Ascending aorta (tissue), 2 donors: ENCODE measurements around the gene HBA1. TPM values are rescaled to one million over a fixed set of nuclear protein-coding genes. Genes with fewer than 3 reads are reported as not detected.
"Not testable (repeated sequence)": the region's sequence is repeated elsewhere in the genome, so short reads cannot be mapped to it uniquely, and the experiment has no call there.

Experiments used
- DNase-seq, 2 donors: peaks; one replicate each; pipeline ENCODE4 v3.0.0-alpha.2; 2019; ENCODE audit warnings: low spot score in 2 of 2
- H3K27ac ChIP-seq, 2 donors: fragments of 200-600 bp; sonication (generic); one replicate each; pipeline ENCODE4 v1.5.1; 2016 to 2017; ENCODE audit warnings: mild to moderate bottlenecking in 1 of 2
- H3K27me3 ChIP-seq: fragments of 200-600 bp; sonication (generic); one replicate; pipeline ENCODE4 v1.5.1; 2017
- H3K36me3 ChIP-seq, 2 donors: fragments of 200-600 bp; sonication (generic); one replicate each; pipeline ENCODE4 v1.5.1; 2016
- H3K4me1 ChIP-seq, 2 donors: fragments of 200-600 bp; sonication (generic); one replicate each; pipeline ENCODE4 v1.5.1; 2016 to 2017; ENCODE audit warnings: mild to moderate bottlenecking in 1 of 2
- H3K4me3 ChIP-seq, 2 donors: fragments of 200-600 bp; sonication (generic); one replicate each; pipeline ENCODE4 v1.5.1; 2016 to 2017; ENCODE audit warnings: mild to moderate bottlenecking in 1 of 2
- H3K9me3 ChIP-seq, 2 donors: fragments of 200-600 bp; sonication (generic); one replicate each; pipeline ENCODE4 v1.5.1; 2016
- CTCF ChIP-seq, 3 experiments: fragments of 200-600 bp in 2 of 3; fragments of 450-650 bp in 1 of 3; sonication (generic) in 2 of 3; IDR thresholded peaks; one replicate each; pipeline ENCODE4 v1.5.1; 2016 to 2019; ENCODE audit warnings: antibody characterized with exemption in 3 of 3, mild to moderate bottlenecking in 1 of 3, moderate library complexity in 1 of 3
- intact Hi-C: fragments of 100-400 bp; cut with DNase I; formaldehyde crosslinking; loops from one replicate; pipeline ENCODE4 v1.15.1; 2023
- total RNA-seq: library from RNA; depleted of rRNA; stranded (reverse); fragments of >200 nt; gene quantifications from one replicate; pipeline ENCODE4 v1.1.0, GENCODE V29; 2016

HBA1 gene
- total RNA-seq, 1 donor from 2014 or later: 585 TPM

DNA sequence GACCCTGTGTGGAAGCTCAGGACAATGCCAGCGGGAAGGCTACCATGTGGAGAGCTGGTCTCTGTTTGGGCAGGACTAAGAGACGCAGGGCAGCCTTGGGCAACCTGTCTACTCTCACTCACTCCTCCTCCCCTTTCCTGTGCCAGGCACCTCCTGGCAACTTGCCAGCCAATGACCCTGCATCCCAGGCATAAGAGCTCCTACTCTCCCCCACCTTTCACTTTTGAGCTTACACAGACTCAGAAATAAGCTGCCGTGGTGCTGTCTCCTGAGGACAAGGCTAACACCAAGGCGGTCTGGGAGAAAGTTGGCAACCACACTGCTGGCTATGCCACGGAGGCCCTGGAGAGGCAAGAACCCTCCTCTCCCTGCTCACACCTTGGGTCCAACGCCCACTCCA lies 8.1 kb upstream of the HBA1 start:
- Histone ChIP-seq H3K36me3 (no peaks in the 10 kb centered on the region), H3K27me3 (peaks cover 25% of the 10 kb centered on the region)
- no peak for TF ChIP-seq CTCF (IDR thresholded peaks at IDR 0.05)

GRCh38 chr16:169014-169413 lies 7.5 kb upstream of the HBA1 start:
- peaks cover 25% of the 10 kb centered on the region for H3K27me3 ChIP-seq
- H3K4me1 ChIP-seq: peaks cover 0 to 12% of the 10 kb centered on the region in 2 donors
- TF ChIP-seq CTCF (IDR thresholded peaks at IDR 0.05): no peak
- no peak overlapping the region for H3K27ac ChIP-seq
- H3K9me3 ChIP-seq: no peaks in the 10 kb centered on the region
- intact Hi-C loops: no loop called here
- no peaks in the 10 kb centered on the region for H3K36me3 ChIP-seq
- H3K4me3 ChIP-seq: no peak overlapping the region
- no peak for DNase-seq

More for the DNA sequence above, 8.1 kb upstream of the HBA1 start:
- Histone ChIP-seq H3K4me1 (peaks cover 0 to 12% of the 10 kb centered on the region in 2 donors), H3K27ac (no peak overlapping the region), H3K4me3 (no peak overlapping the region), H3K9me3 (no peaks in the 10 kb centered on the region)
- intact Hi-C loops: no loop called here
- no peak for DNase-seq

- H3K4me3 ChIP-seq, intact Hi-C loops, H3K27ac ChIP-seq, H3K9me3 ChIP-seq, DNase-seq, H3K36me3 ChIP-seq: not testable (repeated sequence)
- H3K27me3 ChIP-seq: peaks cover 23% of the 10 kb centered on the region
- H3K4me1 ChIP-seq: peaks cover 0 to 12% of the 10 kb centered on the region in 2 donors
These were observed 6.4 kb upstream of the HBA1 start for GRCh38 chr16:170088-170507.

- peaks cover 0 to 5% of the 10 kb centered on the region in 2 donors for H3K4me1 ChIP-seq
- DNase-seq: no peak
- TF ChIP-seq CTCF (IDR thresholded peaks at IDR 0.05): no peak
- H3K9me3 ChIP-seq: no peaks in the 10 kb centered on the region
- H3K27me3 ChIP-seq: peaks cover 16% of the 10 kb centered on the region
- no peak overlapping the region for H3K4me3 ChIP-seq
- H3K36me3 ChIP-seq: no peaks in the 10 kb centered on the region
- intact Hi-C loops: no loop called here
- no peak overlapping the region for H3K27ac ChIP-seq
These were observed 5.7 kb upstream of the HBA1 start for GRCh38 chr16:170788-171187.

GRCh38 chr16:172374-172941 lies 4.0 kb upstream of the HBA1 start, which contains the start of gene HBA2:
TSS of gene HBA2 (plus strand) at chr16:172876. CDS start at chr16:172913, 37 bp downstream.
- H3K9me3 ChIP-seq, DNase-seq, H3K4me1 ChIP-seq, H3K36me3 ChIP-seq, H3K27me3 ChIP-seq, H3K27ac ChIP-seq, H3K4me3 ChIP-seq, intact Hi-C loops: not testable (repeated sequence)

GRCh38 chr16:173211-173854 lies 3.1 kb upstream of the HBA1 start:
- H3K9me3 ChIP-seq, H3K4me1 ChIP-seq, intact Hi-C loops, DNase-seq, H3K36me3 ChIP-seq, H3K4me3 ChIP-seq, H3K27ac ChIP-seq, H3K27me3 ChIP-seq: not testable (repeated sequence)

DNA sequence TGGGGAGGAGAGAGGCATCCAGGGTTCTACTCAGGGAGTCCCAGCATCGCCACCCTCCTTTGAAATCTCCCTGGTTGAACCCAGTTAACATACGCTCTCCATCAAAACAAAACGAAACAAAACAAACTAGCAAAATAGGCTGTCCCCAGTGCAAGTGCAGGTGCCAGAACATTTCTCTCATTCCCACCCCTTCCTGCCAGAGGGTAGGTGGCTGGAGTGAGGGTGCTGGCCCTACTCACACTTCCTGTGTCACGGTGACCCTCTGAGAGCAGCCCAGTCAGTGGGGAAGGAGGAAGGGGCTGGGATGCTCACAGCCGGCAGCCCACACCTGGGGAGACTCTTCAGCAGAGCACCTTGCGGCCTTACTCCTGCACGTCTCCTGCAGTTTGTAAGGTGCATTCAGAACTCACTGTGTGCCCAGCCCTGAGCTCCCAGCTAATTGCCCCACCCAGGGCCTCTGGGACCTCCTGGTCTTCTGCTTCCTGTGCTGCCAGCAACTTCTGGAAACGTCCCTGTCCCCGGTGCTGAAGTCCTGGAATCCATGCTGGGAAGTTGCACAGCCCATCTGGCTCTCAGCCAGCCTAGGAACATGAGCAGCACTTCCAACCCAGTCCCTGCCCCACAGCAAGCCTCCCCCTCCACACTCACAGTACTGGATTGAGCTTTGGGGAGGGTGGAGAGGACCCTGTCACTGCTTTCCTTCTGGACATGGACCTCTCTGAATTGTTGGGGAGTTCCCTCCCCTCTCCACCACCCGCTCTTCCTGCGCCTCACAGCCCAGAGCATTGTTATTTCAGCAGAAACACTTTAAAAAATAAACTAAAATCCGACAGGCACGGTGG lies 2.3 kb upstream of the HBA1 start:
- intact Hi-C loops, H3K27me3 ChIP-seq, H3K9me3 ChIP-seq, H3K36me3 ChIP-seq, H3K4me1 ChIP-seq, H3K27ac ChIP-seq, DNase-seq, H3K4me3 ChIP-seq: not testable (repeated sequence)
